HEK293 (cell line): ENCODE results near the gene RAB13.

ENCODE experiments used
- GLI4 ChIP-seq: fragments of 450-650 bp; formaldehyde crosslinking; IDR thresholded peaks from 2 replicates; pipeline ENCODE4 v1.5.1; 2016; ENCODE audit warnings: missing biosample characterization, missing genetic modification characterization
- HOXA7 ChIP-seq: sonication (generic); formaldehyde crosslinking; IDR thresholded peaks from 2 replicates; pipeline ENCODE4 v1.8.1; 2022; ENCODE audit warnings: missing genetic modification reagents, borderline replicate concordance
- KLF1 ChIP-seq: fragments of 450-650 bp; formaldehyde crosslinking; IDR thresholded peaks from 2 replicates; pipeline ENCODE4 v1.5.1; 2016; ENCODE audit warnings: missing biosample characterization, missing genetic modification characterization
- PRDM2 ChIP-seq: fragments of 450-650 bp; formaldehyde crosslinking; IDR thresholded peaks from 2 replicates; pipeline ENCODE4 v1.5.1; 2016; ENCODE audit warnings: missing biosample characterization, missing genetic modification characterization, borderline replicate concordance
- SETDB1 ChIP-seq: IDR thresholded peaks from one replicate; pipeline ENCODE4 v1.6.1; 2017; ENCODE audit warnings: mild to moderate bottlenecking, low read length, moderate library complexity, mixed read lengths; ENCODE audit not compliant: insufficient read length
- WT1 ChIP-seq: fragments of 450-650 bp; formaldehyde crosslinking; IDR thresholded peaks from 2 replicates; pipeline ENCODE4 v1.5.1; 2016; ENCODE audit warnings: missing biosample characterization, missing genetic modification characterization
- YY1 ChIP-seq: fragments of 450-650 bp; formaldehyde crosslinking; IDR thresholded peaks from 2 replicates; pipeline ENCODE4 v1.5.1; 2018; ENCODE audit warnings: missing biosample characterization, missing genetic modification characterization
- ZBTB21 ChIP-seq: fragments of 450-650 bp; formaldehyde crosslinking; IDR thresholded peaks from 2 replicates; pipeline ENCODE4 v1.5.1; 2017; ENCODE audit warnings: missing biosample characterization, missing genetic modification characterization
- ZBTB44 ChIP-seq: fragments of 450-650 bp; IDR thresholded peaks from 2 replicates; pipeline ENCODE4 v1.5.1; 2018; ENCODE audit warnings: missing biosample characterization, mild to moderate bottlenecking, missing genetic modification characterization
- ZNF10 ChIP-seq: fragments of 450-650 bp; formaldehyde crosslinking; IDR thresholded peaks from 2 replicates; pipeline ENCODE4 v1.5.1; 2017; ENCODE audit warnings: missing biosample characterization, missing genetic modification characterization
- ZNF146 ChIP-seq: fragments of 450-650 bp; formaldehyde crosslinking; IDR thresholded peaks from 2 replicates; pipeline ENCODE4 v1.5.1; 2016; ENCODE audit warnings: missing biosample characterization, missing genetic modification characterization
- ZNF175 ChIP-seq: fragments of 450-650 bp; formaldehyde crosslinking; IDR thresholded peaks from 2 replicates; pipeline ENCODE4 v1.5.1; 2016; ENCODE audit warnings: missing biosample characterization, missing genetic modification characterization
- ZNF292 ChIP-seq: fragments of 450-650 bp; formaldehyde crosslinking; IDR thresholded peaks from 2 replicates; pipeline ENCODE4 v1.5.1; 2016; ENCODE audit warnings: low read depth, missing biosample characterization, missing genetic modification characterization, borderline replicate concordance
- ZNF324 ChIP-seq: fragments of 450-650 bp; formaldehyde crosslinking; IDR thresholded peaks from 2 replicates; pipeline ENCODE4 v1.5.1; 2016; ENCODE audit warnings: missing biosample characterization, missing genetic modification characterization
- ZNF37A ChIP-seq: fragments of 450-650 bp; IDR thresholded peaks from 2 replicates; pipeline ENCODE4 v1.5.1; 2018; ENCODE audit warnings: missing biosample characterization, missing genetic modification characterization
- ZNF433 ChIP-seq: fragments of 450-650 bp; formaldehyde crosslinking; IDR thresholded peaks from 2 replicates; pipeline ENCODE4 v1.5.1; 2016; ENCODE audit warnings: missing biosample characterization, missing genetic modification characterization, low read depth
- ZNF510 ChIP-seq: fragments of 450-650 bp; formaldehyde crosslinking; IDR thresholded peaks from 2 replicates; pipeline ENCODE4 v1.5.1; 2018; ENCODE audit warnings: mild to moderate bottlenecking, missing genetic modification characterization, missing biosample characterization; ENCODE audit not compliant: insufficient replicate concordance
- ZNF521 ChIP-seq: fragments of 450-650 bp; formaldehyde crosslinking; IDR thresholded peaks from 2 replicates; pipeline ENCODE4 v1.5.1; 2017; ENCODE audit warnings: missing biosample characterization, mild to moderate bottlenecking, missing genetic modification characterization
- ZNF629 ChIP-seq: fragments of 450-650 bp; formaldehyde crosslinking; IDR thresholded peaks from 2 replicates; pipeline ENCODE4 v1.5.1; 2017; ENCODE audit warnings: missing biosample characterization, missing genetic modification characterization
- ZNF654 ChIP-seq: fragments of 450-650 bp; formaldehyde crosslinking; IDR thresholded peaks from 2 replicates; pipeline ENCODE4 v1.5.1; 2016; ENCODE audit warnings: low read depth, missing biosample characterization, missing genetic modification characterization
- ZNF677 ChIP-seq: fragments of 450-650 bp; IDR thresholded peaks from 2 replicates; pipeline ENCODE4 v1.5.0; 2018; ENCODE audit warnings: missing biosample characterization, mild to moderate bottlenecking, missing genetic modification characterization, moderate library complexity
- ZNF704 ChIP-seq: fragments of 450-650 bp; formaldehyde crosslinking; IDR thresholded peaks from 2 replicates; pipeline ENCODE4 v1.5.1; 2016; ENCODE audit warnings: missing biosample characterization, missing genetic modification characterization
- ZNF76 ChIP-seq: fragments of 450-650 bp; formaldehyde crosslinking; IDR thresholded peaks from 2 replicates; pipeline ENCODE4; 2016; ENCODE audit warnings: low read depth, missing biosample characterization, missing genetic modification characterization, borderline replicate concordance
- ZNF791 ChIP-seq: fragments of 450-650 bp; formaldehyde crosslinking; IDR thresholded peaks from 2 replicates; pipeline ENCODE4 v1.5.1; 2016; ENCODE audit warnings: missing biosample characterization, missing genetic modification characterization
- ZSCAN16 ChIP-seq: fragments of 450-650 bp; formaldehyde crosslinking; IDR thresholded peaks from 2 replicates; pipeline ENCODE4 v1.5.1; 2016; ENCODE audit warnings: missing biosample characterization, missing genetic modification characterization
- ZSCAN5A ChIP-seq: fragments of 450-650 bp; formaldehyde crosslinking; IDR thresholded peaks from 2 replicates; pipeline ENCODE4 v1.5.1; 2016; ENCODE audit warnings: missing biosample characterization, missing genetic modification characterization
- TF ChIP-seq, protein P1 (sequence below): fragments of 450-650 bp; formaldehyde crosslinking; IDR thresholded peaks from 2 replicates; pipeline ENCODE4 v1.5.1; 2016; ENCODE audit warnings: missing biosample characterization, missing genetic modification characterization

The RAB13 gene

GRCh38 chr1:153977250-153978240 lies 8.6 kb downstream of the RAB13 start, which contains the start of gene JTB (continued):
- TF ChIP-seq, protein P1, sequence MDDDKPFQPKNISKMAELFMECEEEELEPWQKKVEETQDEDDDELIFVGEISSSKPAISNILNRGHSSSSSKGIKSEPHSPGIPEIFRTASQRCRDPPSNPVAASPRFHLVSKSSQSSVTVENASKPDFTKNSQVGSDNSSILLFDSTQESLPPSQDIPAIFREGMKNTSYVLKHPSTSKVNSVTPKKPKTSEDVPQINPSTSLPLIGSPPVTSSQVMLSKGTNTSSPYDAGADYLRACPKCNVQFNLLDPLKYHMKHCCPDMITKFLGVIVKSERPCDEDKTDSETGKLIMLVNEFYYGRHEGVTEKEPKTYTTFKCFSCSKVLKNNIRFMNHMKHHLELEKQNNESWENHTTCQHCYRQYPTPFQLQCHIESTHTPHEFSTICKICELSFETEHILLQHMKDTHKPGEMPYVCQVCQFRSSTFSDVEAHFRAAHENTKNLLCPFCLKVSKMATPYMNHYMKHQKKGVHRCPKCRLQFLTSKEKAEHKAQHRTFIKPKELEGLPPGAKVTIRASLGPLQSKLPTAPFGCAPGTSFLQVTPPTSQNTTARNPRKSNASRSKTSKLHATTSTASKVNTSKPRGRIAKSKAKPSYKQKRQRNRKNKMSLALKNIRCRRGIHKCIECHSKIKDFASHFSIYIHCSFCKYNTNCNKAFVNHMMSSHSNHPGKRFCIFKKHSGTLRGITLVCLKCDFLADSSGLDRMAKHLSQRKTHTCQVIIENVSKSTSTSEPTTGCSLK = no peak
- 0 out of 2 replicates have a peak, but pooled peaks have one; percentile 10 for TF ChIP-seq GLI4 (tag by site-specific recombination)
- TF ChIP-seq ZSCAN16 = no peak
- no peak for TF ChIP-seq ZBTB44
- no peak for TF ChIP-seq ZSCAN5A (tag by site-specific recombination)
- TF ChIP-seq ZNF324 = no peak
- no peak for TF ChIP-seq ZNF791
- TF ChIP-seq YY1 = peak; percentile 85
- TF ChIP-seq ZNF510 (tag by site-specific recombination) = no peak
- TF ChIP-seq PRDM2 (tag by site-specific recombination) = no peak; the same call in 1 of the 2 replicates
- no peak for TF ChIP-seq ZNF175 (tag by site-specific recombination)
- TF ChIP-seq ZNF677 = no peak
- TF ChIP-seq ZNF292 (tag by site-specific recombination) = no peak
- TF ChIP-seq HOXA7 (CRISPR knock-in tag) = no peak
- TF ChIP-seq ZBTB21 (tag by site-specific recombination) = peak; percentile 35; the same call in 1 of the 2 replicates
- no peak for TF ChIP-seq SETDB1
- no peak for TF ChIP-seq KLF1 (tag by site-specific recombination)
- TF ChIP-seq ZNF433 (tag by site-specific recombination) = no peak
- TF ChIP-seq ZNF629 (tag by site-specific recombination) = peak; percentile 51; the same call in 1 of the 2 replicates
- 0 out of 2 replicates have a peak, but pooled peaks have one; percentile 25 for TF ChIP-seq ZNF10 (tag by site-specific recombination)
- TF ChIP-seq ZNF146 (tag by site-specific recombination) = no peak
- no peak for TF ChIP-seq ZNF704 (tag by site-specific recombination)
- no peak for TF ChIP-seq ZNF521 (tag by site-specific recombination)
- TF ChIP-seq ZNF37A (tag by site-specific recombination) = no peak
- TF ChIP-seq ZNF76 (tag by site-specific recombination) = peak; percentile 98
- TF ChIP-seq ZNF654 (tag by site-specific recombination) = no peak
- no peak for TF ChIP-seq WT1 (tag by site-specific recombination)
